HG03108 (cell line): ENCODE data around the gene CDC42BPB.

Source experiments
- ATAC-seq: cut with Tn5 transposase; IDR thresholded peaks from one replicate; pipeline ENCODE4 v1.9.1; 2021; ENCODE audit warnings: moderate library complexity; ENCODE audit not compliant: unreplicated experiment

CDC42BPB gene

DNA sequence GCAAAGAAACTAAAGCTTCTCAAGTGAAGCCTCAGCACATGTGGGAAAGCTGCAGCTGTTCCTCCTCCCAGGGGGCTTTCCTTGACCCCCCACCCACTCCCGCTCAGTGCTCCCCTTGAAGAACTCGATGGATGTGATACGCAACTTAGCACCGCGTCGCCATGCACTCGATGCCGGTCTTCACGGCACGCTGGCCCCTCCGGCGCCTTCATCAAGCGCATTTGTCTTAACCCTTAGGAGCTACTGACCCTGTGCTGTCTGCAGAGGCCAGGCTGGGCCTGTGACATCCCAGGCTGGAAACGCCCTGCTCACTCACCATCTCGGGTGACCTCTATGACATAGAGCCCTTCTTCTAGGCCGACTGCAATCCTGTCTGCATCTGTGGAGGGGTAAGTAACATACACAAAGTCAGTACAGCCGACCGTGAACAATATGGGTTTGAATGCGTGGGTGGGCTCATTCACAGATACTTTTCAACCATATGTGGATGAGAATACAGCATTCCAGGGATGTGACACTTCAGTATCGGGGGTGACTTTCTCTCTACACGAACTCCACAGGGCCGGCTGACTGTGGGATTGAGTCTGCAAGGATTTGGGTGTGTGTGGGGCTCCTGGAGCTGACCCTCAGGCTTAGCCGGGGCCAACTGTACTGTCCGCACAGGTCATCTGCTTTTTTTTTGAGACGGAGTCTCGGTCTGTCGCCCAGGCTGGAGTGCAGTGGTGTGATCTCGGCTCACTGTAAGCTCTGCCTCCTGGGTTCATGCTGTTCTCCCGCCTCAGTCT is 111.8 kb downstream of the CDC42BPB start:
- ATAC-seq: no peak

GRCh38 chr14:102944448-102945330 is 112.7 kb downstream of the CDC42BPB start:
- no peak for ATAC-seq

- no peak for ATAC-seq
These were observed 113.4 kb downstream of the CDC42BPB start for GRCh38 chr14:102943979-102944378.

GRCh38 chr14:102943454-102943853 is 113.9 kb downstream of the CDC42BPB start:
- no peak for ATAC-seq

GRCh38 chr14:102942069-102942468 is 115.3 kb downstream of the CDC42BPB start:
- ATAC-seq: no peak

GRCh38 chr14:102941419-102942011 is 115.8 kb downstream of the CDC42BPB start:
- no peak for ATAC-seq

DNA sequence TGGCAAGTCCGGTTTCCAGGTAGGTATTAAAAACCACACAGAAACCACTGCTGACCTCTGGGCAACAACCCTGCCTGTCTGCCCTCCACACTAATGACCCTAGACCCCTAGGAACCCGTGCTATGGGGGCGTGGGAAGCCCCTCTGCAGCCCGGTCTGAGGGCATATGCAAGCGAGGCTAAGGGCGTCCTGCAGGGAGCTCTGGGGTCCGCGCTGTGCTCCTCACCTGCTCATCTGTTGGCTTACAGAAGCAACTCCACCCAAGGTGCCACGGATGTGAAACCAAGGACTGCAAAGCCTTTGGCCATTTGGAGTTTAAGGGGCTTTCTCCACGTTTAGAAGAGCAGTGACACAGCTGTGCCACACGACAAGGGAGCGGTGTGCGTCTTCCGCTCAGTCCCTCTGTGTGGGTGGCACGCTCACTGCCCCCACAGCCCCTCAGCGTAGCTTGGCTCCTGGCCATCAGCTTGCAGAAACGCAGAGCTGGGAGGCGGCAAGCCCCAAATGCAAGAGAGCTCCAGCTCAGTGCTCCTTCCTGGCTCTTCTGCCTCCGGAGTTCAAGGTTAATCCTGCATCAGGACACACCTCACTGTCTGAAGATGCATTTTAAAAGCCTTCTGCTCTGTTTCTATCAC is 116.5 kb downstream of the CDC42BPB start:
- ATAC-seq: no peak

- no peak for ATAC-seq
These were observed 117.4 kb downstream of the CDC42BPB start for GRCh38 chr14:102939820-102940561.

- no peak for ATAC-seq
These were observed 118.0 kb downstream of the CDC42BPB start for GRCh38 chr14:102939329-102939728.

- ATAC-seq: no peak
These were observed 119.2 kb downstream of the CDC42BPB start for GRCh38 chr14:102938191-102938590.

DNA sequence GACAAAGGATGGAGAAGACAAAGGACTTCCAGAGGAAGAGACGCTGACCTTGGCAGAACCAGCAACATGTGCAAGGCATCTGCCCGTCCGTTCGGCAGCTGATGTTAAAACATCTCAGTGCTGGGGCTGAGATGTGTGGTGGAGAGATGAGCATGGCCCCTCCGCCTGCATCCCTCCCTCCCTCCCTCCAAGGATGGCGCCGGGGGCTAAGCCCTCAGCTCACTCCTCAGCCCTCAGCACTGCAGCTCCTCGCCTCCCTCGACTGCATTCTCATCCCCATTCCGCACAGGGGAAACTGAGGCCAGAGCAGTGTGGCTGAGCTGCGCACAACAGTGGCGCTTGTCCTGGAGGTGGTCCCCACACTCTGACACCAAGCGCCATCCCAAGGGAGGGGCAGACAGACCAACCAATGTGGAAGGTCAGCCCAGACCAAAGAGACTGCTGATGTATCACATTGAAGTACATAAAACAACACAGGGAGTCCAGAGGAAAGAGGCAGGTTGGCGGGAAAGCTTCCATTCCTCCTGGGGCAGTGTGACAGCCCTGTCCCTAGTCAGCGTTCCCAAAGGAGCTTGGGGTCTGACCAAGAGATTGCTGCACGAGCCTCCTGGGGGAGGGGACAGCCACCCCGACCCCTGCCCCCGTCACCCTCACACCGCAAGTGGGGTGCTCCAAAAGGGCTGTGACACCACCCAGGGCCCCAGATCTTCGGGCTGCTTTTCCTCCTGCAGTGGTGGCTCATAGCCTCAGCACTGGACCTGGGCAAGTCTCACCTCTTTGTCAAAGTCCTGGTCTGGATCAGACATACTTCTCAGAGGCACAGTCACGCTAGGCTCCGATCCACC is 119.8 kb downstream of the CDC42BPB start:
- no peak for ATAC-seq

- no peak for ATAC-seq
These were observed 121.6 kb downstream of the CDC42BPB start for GRCh38 chr14:102935756-102936155.

DNA sequence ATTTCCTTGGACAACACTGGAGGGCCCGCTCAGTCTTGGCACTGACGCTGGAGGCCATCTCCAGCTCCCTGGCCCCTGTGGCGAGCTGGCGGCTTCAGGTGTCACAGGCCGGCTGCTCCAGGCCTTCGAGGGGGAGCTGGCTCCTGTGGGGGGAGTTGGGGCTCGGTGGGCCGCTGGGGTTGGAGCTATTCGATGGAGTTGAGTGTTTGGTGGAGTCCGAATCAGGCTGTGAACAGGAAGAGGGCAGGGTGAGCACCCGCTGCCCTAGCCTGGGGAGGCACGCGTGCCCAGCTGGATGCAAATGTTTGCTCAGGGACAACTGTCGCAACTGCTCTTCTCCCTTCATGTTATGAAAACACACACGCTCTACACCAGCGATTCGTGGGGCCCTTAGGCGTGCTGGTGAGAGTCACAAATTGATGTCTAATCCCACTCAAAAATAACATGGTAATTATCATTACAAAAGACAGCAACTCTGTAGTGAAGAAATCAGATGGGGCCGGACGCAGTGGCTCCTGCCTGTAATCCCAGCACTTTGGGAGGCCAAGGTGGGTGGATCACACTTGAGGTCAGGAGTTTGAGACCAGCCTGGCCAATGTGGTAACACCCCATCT is 123.6 kb downstream of the CDC42BPB start:
- ATAC-seq: no peak

GRCh38 chr14:102932484-102933248 is 124.7 kb downstream of the CDC42BPB start:
- no peak for ATAC-seq

DNA sequence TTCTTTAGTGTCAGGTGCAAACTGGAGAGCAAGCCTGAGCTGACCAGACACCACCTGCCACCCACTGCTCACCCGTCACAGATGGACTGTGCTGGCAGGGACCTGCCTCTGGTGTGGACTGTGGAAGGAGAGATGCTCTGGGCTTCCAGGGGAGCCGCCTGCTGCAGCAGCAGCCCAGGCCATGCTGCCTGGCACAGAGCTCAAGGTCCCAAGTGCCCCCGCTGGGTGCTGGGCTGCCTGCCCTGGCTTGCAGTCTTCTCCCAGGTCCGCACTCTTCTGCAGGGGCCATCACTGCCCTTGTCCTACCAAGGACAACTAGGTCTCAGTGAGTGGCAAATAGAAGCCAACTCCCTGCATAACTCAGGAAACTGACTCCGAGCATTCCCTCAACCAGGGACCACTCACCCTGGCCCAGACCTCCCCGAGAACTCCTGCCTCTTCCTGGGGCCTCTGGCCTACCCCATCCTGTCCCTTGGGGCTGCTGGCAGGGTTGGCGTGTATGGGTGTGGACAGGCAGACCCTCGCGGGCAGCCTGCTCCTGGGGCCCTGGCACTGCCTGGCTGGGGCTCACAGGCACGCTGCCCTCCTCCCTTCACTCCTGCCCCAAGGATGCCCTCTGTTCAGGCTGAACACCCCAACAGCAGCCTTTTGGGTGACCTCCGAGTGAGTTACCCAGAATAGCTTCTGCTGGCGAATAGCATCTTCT is 125.6 kb downstream of the CDC42BPB start:
- no peak for ATAC-seq

DNA sequence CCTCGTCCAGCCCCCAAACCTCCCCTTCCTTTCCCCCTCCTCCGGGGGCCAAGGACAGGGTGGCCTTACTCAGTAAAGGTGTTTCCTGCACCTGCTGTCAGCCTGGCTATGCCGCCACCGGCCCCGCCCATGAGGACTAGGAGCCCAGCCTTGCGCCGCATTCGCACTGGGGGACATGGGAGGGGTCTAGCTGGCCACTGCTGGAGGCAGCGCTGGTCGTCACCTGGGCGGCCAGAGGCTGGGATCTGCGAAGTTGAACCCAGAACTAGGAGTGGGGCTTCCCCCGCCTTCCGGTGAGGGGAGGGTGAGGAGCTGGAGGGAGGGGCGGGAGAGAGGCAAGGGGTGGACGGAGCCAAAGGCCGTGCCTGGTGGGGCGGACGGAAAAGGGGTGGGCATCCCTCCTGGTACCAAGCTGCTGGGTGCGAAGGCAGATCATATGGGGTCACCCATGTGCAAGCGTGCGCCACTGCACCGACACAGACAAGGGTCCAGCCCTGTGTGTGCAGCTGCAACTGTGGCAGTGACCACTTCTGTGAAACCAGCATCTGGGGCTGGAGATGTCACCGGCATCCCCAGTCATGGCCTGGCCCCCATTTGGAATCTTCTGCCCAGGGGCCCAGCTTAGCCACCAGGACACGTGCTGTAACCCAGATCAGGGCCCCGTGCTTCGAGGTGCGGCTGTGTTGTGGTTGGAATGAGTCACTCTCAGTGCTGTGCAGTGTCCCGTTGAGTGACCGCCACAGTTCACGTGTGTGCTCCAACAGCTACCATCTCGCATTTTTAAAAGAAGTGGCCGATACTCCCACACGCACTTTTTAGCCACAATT is 126.4 kb downstream of the CDC42BPB start:
- no peak for ATAC-seq
